ENCODE results near the gene CDH13. TPM values are rescaled to one million over a fixed set of nuclear protein-coding genes. Genes with fewer than 3 reads are reported as not detected.

Gene CDH13
- polyA plus RNA-seq, 1 donor from 2014 or later, result 3.2 TPM

DNA sequence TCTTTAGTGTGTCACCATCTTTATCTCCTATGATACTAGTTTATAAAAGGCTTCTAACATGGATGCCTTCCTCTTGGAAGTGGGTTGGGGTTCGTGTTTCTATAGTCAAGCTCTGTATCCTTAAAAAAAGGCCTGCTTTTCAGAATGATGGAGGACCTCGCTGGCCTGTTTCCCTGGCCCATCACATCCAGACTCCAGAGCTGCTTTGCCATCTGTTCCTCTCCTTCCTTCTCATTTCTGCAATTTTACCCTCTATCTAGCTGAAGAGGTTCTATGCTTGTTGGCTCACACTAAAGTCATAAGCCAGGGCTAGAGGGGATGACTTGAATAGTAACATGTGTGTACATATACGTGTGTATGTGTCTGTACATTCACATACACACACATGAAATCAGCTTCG is 730.2 kb downstream of the CDH13 start:
- Histone ChIP-seq H2AFZ (ENCODE audit: low read depth, low read length) (no peak overlapping the region), H3K9me2 (ENCODE audit: insufficient read depth, low read length) (no peaks in the 10 kb centered on the region), H3K27me3 (ENCODE audit: insufficient read depth, low read depth, low read length) (no peaks in the 10 kb centered on the region), H4K20me1 (ENCODE audit: insufficient read depth) (no peaks in the 10 kb centered on the region), H3K4me2 (ENCODE audit: low read length) (no peak overlapping the region), H3K9ac (ENCODE audit: low read length) (no peak overlapping the region), H3K9me3 (ENCODE audit: low read length) (no peaks in the 10 kb centered on the region), H3K27ac (ENCODE audit: low read length) (peak overlapping the region; percentile 40), H3F3A (ENCODE audit: insufficient read depth, low read length, poor library complexity, severe bottlenecking) (no peaks in the 10 kb centered on the region), H3K4me3 (ENCODE audit: low read length) (no peak overlapping the region), H3K79me2 (replicated peaks; ENCODE audit: insufficient read depth, low read length) (no peaks in the 10 kb centered on the region), H3K36me3 (ENCODE audit: insufficient read depth, low read length) (no peaks in the 10 kb centered on the region)
- TF ChIP-seq MXI1 (conservative IDR thresholded peaks at IDR 0.05; ENCODE audit: poor library complexity, severe bottlenecking) (no peak), REST (IDR thresholded peaks at IDR 0.05; ENCODE audit: borderline replicate concordance) (no peak), POLR2AphosphoS5 (IDR thresholded peaks at IDR 0.05) (no peak), SMC3 (conservative IDR thresholded peaks at IDR 0.05; ENCODE audit: poor library complexity) (no peak), EP300 (conservative IDR thresholded peaks at IDR 0.05; ENCODE audit: poor library complexity, severe bottlenecking) (no peak), TAF1 (IDR thresholded peaks at IDR 0.05; ENCODE audit: low read depth) (no peak), EZH2 (IDR thresholded peaks at IDR 0.05; ENCODE audit: borderline replicate concordance, insufficient read depth, low read length, poor library complexity, severe bottlenecking) (no peak), RAD21 (conservative IDR thresholded peaks at IDR 0.05) (no peak)
- TF ChIP-seq, protein P1, sequence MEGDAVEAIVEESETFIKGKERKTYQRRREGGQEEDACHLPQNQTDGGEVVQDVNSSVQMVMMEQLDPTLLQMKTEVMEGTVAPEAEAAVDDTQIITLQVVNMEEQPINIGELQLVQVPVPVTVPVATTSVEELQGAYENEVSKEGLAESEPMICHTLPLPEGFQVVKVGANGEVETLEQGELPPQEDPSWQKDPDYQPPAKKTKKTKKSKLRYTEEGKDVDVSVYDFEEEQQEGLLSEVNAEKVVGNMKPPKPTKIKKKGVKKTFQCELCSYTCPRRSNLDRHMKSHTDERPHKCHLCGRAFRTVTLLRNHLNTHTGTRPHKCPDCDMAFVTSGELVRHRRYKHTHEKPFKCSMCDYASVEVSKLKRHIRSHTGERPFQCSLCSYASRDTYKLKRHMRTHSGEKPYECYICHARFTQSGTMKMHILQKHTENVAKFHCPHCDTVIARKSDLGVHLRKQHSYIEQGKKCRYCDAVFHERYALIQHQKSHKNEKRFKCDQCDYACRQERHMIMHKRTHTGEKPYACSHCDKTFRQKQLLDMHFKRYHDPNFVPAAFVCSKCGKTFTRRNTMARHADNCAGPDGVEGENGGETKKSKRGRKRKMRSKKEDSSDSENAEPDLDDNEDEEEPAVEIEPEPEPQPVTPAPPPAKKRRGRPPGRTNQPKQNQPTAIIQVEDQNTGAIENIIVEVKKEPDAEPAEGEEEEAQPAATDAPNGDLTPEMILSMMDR (IDR thresholded peaks at IDR 0.05; ENCODE audit: poor library complexity, severe bottlenecking), result no peak

- Histone ChIP-seq H3K27ac (ENCODE audit: low read length) (peak overlapping the region; percentile 60), H4K20me1 (ENCODE audit: insufficient read depth) (no peaks in the 10 kb centered on the region), H3K4me2 (ENCODE audit: low read length) (no peak overlapping the region), H3K9ac (ENCODE audit: low read length) (no peak overlapping the region), H3K79me2 (replicated peaks; ENCODE audit: insufficient read depth, low read length) (no peaks in the 10 kb centered on the region), H3K9me2 (ENCODE audit: insufficient read depth, low read length) (no peaks in the 10 kb centered on the region), H2AFZ (ENCODE audit: low read depth, low read length) (no peak overlapping the region), H3F3A (ENCODE audit: insufficient read depth, low read length, poor library complexity, severe bottlenecking) (no peaks in the 10 kb centered on the region), H3K27me3 (ENCODE audit: insufficient read depth, low read depth, low read length) (no peaks in the 10 kb centered on the region), H3K9me3 (ENCODE audit: low read length) (no peaks in the 10 kb centered on the region), H3K4me3 (ENCODE audit: low read length) (no peak overlapping the region), H3K36me3 (ENCODE audit: insufficient read depth, low read length) (no peaks in the 10 kb centered on the region)
- TF ChIP-seq REST (IDR thresholded peaks at IDR 0.05; ENCODE audit: borderline replicate concordance) (no peak), RAD21 (conservative IDR thresholded peaks at IDR 0.05) (no peak), MXI1 (conservative IDR thresholded peaks at IDR 0.05; ENCODE audit: poor library complexity, severe bottlenecking) (no peak), EZH2 (IDR thresholded peaks at IDR 0.05; ENCODE audit: borderline replicate concordance, insufficient read depth, low read length, poor library complexity, severe bottlenecking) (no peak), SMC3 (conservative IDR thresholded peaks at IDR 0.05; ENCODE audit: poor library complexity) (no peak)
- TF ChIP-seq, protein P1 (IDR thresholded peaks at IDR 0.05; ENCODE audit: poor library complexity, severe bottlenecking), result no peak
These were observed 736.8 kb downstream of the CDH13 start for GRCh38 chr16:83363521-83363920.

All from neural cell (in vitro differentiated cells).